ENCODE data around the gene DOK1.

DNA sequence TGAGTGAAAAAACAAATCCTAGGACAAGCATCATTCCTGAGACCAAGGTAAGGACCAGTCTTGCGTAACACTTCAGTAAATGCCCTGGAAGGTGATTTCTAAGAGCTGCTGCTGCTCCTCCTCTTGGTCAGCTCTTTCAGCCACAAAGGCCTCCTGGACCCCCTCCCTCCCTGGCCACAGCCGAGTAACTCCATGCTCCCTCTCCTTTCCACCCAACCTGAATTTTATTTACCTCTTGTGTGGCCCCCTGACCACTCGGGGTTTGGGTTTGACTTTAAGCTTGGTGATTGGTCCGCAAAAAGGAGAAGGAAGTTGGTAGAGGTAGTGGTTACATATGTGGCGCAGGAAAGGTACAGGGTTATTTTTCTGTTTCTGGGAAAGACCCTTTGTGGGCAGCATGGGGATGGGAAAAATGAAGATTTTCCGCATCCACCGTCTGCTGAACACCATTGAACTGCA, 15.6 kb upstream of the DOK1 start:
- TF ChIP-seq POLR2A (IDR thresholded peaks at IDR 0.05; ENCODE audit: low read depth) (no peak), EP300 (IDR thresholded peaks at IDR 0.05) (no peak)
- TF ChIP-seq, protein P1, sequence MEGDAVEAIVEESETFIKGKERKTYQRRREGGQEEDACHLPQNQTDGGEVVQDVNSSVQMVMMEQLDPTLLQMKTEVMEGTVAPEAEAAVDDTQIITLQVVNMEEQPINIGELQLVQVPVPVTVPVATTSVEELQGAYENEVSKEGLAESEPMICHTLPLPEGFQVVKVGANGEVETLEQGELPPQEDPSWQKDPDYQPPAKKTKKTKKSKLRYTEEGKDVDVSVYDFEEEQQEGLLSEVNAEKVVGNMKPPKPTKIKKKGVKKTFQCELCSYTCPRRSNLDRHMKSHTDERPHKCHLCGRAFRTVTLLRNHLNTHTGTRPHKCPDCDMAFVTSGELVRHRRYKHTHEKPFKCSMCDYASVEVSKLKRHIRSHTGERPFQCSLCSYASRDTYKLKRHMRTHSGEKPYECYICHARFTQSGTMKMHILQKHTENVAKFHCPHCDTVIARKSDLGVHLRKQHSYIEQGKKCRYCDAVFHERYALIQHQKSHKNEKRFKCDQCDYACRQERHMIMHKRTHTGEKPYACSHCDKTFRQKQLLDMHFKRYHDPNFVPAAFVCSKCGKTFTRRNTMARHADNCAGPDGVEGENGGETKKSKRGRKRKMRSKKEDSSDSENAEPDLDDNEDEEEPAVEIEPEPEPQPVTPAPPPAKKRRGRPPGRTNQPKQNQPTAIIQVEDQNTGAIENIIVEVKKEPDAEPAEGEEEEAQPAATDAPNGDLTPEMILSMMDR (IDR thresholded peaks at IDR 0.05), result no peak

Measured in esophagus muscularis mucosa (tissue), 4 donors.